Adrenal gland (tissue), 5 donors: ENCODE data around the gene NBPF1.
"Not testable (repeated sequence)": the region's sequence is repeated elsewhere in the genome, so short reads cannot be mapped to it uniquely, and the experiment has no call there.

Source experiments
- CTCF ChIP-seq, 6 experiments: fragments of 450-650 bp in 4 of 6; fragments of 200-600 bp in 2 of 6; sonication (generic) in 1 of 6; IDR thresholded peaks; 1 replicate in 5 of 6; 2 replicates in 1 of 6; pipeline versions ENCODE4 v1.5.1 to v1.8.0; 2016 to 2021; ENCODE audit warnings: antibody characterized with exemption in 6 of 6, mild to moderate bottlenecking in 2 of 6, moderate library complexity in 1 of 6
- POLR2A ChIP-seq, 2 donors: fragments of 450-650 bp; IDR thresholded peaks; one replicate each; pipeline ENCODE4 v1.6.1; 2017; ENCODE audit warnings: antibody characterized with exemption in 2 of 2, mild to moderate bottlenecking in 2 of 2, moderate library complexity in 1 of 2
- donor health status: DM: no; HTN: no; CAD: no.

- not testable (repeated sequence) for TF ChIP-seq CTCF, POLR2A (IDR thresholded peaks at IDR 0.05)
These were observed 92.7 kb downstream of the NBPF1 start for GRCh38 chr1:16520435-16521287.
